ENCODE measurements around the gene SRSF5. TPM values are rescaled to one million over a fixed set of nuclear protein-coding genes. Genes with fewer than 3 reads are reported as not detected.
A peak's percentile ranks its signal among the peaks of the same experiment; 100 is the strongest.

SRSF5 gene
- total and polyA plus RNA-seq, 2 of the 13 experiments (the other 11 are each of a cell fraction or from before 2014, with no cell fraction given), result 189 to 277 TPM

DNA sequence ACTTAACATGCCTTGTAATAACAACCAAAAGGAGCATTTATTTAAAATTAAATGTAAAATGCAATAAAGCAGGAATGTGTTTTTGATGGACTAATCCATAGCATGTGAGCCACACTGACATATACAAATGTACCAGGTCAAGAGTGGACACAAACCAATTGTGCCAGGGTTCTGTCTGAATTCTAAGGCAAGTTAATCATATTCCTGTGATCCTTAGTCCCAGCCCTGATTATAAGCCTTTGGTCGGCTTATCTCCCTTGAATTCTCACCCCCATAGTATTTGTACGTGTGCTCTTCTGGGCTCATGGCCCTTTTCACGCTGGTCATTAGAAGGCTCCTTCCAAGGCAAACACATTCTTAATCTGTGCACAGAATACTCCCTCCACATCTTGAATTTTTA is 10.6 kb upstream of the SRSF5 start:
- no peaks in the 10 kb centered on the region for H3K36me3 ChIP-seq (replicated peaks in 1 of 2; ENCODE audit: control insufficient read depth in 1 of 2, insufficient read depth in 2 of 2, low read length in 2 of 2)
- no peaks in the 10 kb centered on the region for H3K9me3 ChIP-seq (ENCODE audit: low read length)
- in situ Hi-C loops (cut with HindIII; ENCODE audit: extremely low pct_ligation_motif_present, low pct_unique_long_range_greater_than_20kb) (no loop called here), intact Hi-C loops (cut with micrococcal nuclease; ENCODE audit: unreplicated experiment) (no loop called here)
- FAIRE-seq (no peak), DNase-seq (ENCODE audit: low spot score) (no peak), ATAC-seq (no peak)
- POLR2A ChIA-PET, result interaction anchor here (3.7 kb wide), 1 partner anchor 10 kb away, joined by 15 read pairs; the partner anchor contains the start of gene SRSF5
- H3K27ac ChIP-seq (ENCODE audit: extremely low read length, insufficient read depth, low read length), result no peak overlapping the region
- H4K20me1 ChIP-seq (ENCODE audit: insufficient read depth, low read length), result no peaks in the 10 kb centered on the region
- no peaks in the 10 kb centered on the region; a peak in 1 of 5 replicates for H3K27me3 ChIP-seq (ENCODE audit: control insufficient read depth in 1 of 2, insufficient read depth in 2 of 2, low read length in 2 of 2)
- 59% methylated on average over 3 of the region's 3 CpGs for WGBS (ENCODE audit: low lambda C conversion rate)
- no peak overlapping the region for H2AFZ ChIP-seq (ENCODE audit: low read length)
- TF ChIP-seq KIAA2018 (CRISPR knock-in tag; IDR thresholded peaks at IDR 0.05; ENCODE audit: borderline replicate concordance), result no peak
- no peak for TF ChIP-seq ZNF746 (CRISPR knock-in tag; IDR thresholded peaks at IDR 0.05)
- TF ChIP-seq MIER2 (CRISPR knock-in tag; IDR thresholded peaks at IDR 0.05), result no peak
- TF ChIP-seq ZNF740 (CRISPR knock-in tag; IDR thresholded peaks at IDR 0.05), result no peak
- peaks cover 48% of the 10 kb centered on the region for H3K4me1 ChIP-seq (ENCODE audit: insufficient read depth, low read length)
- no peak overlapping the region for H3K9ac ChIP-seq (ENCODE audit: insufficient read depth, low read depth, low read length)
- no peak overlapping the region for H3K4me3 ChIP-seq (replicated peaks in 1 of 3; ENCODE audit: insufficient read depth in 1 of 3, low read depth in 2 of 3, low read length in 3 of 3)
- CTCF ChIA-PET (ENCODE audit: low intra/inter-chr PET ratio, low total read pairs), result no interaction called here
- BruUV-seq (replicated peaks), result no TSS peak
- H3K79me2 ChIP-seq (ENCODE audit: insufficient read depth, low read length), result no peaks in the 10 kb centered on the region
- peak overlapping the region; percentile 43; the same call in 1 of the 2 replicates for H3K4me2 ChIP-seq (ENCODE audit: low read depth, low read length)

Measured in HepG2 (cell line).